Activated B cell treated with CpG ODN at 0.5 μM for 24 hours (primary cell): Measurements from ENCODE around the gene DCHS1. TPM values are rescaled to one million over a fixed set of nuclear protein-coding genes. Genes with fewer than 3 reads are reported as not detected.

Experiments used
- ATAC-seq: fragments of 200-7000 bp; cut with Tn5 transposase; one replicate; pipeline ENCODE4 v1.10.0; 2021; ENCODE audit warnings: low read depth, mild to moderate bottlenecking, moderate library complexity
- CTCF ChIA-PET: fragments of 350-600 bp; sonication (Branson Sonifier 250); formaldehyde crosslinking; loops from one replicate; lab custom pipeline; 2021; ENCODE audit warnings: antibody characterized with exemption; lab: Charles Lee
- POLR2A ChIA-PET: fragments of 350-600 bp; sonication (Branson Sonifier 250); formaldehyde crosslinking; loops from one replicate; lab custom pipeline; 2021; ENCODE audit warnings: antibody characterized with exemption; lab: Charles Lee
- DNase-seq: peaks from one replicate; pipeline ENCODE4 v3.0.0; 2022
- H3K27ac Mint-ChIP-seq: one replicate; pipeline ENCODE4 v1.8.0; 2020; ENCODE audit warnings: mixed read lengths
- H3K27me3 Mint-ChIP-seq: one replicate; pipeline ENCODE4 v1.8.0; 2021; ENCODE audit warnings: mixed read lengths
- H3K36me3 Mint-ChIP-seq: one replicate; pipeline ENCODE4 v1.8.0; 2021; ENCODE audit warnings: low read depth, mixed read lengths
- H3K4me1 Mint-ChIP-seq: one replicate; pipeline ENCODE4 v1.8.0; 2021; ENCODE audit warnings: mixed read lengths
- H3K4me3 Mint-ChIP-seq: one replicate; pipeline ENCODE4 v1.8.0; 2020; ENCODE audit warnings: mild to moderate bottlenecking, mixed read lengths
- H3K9me3 Mint-ChIP-seq: one replicate; pipeline ENCODE4 v1.8.0; 2020; ENCODE audit warnings: mixed read lengths
- intact Hi-C: fragments of 100-400 bp; cut with micrococcal nuclease; formaldehyde crosslinking; loops from one replicate; pipeline ENCODE4 v1.15.1; 2024
- total RNA-seq: library from RNA; stranded (reverse); gene quantifications from 2 replicates; pipeline ENCODE4 v1.2.3, GENCODE V29; 2022
- TF ChIP-seq, protein P1 (sequence below): fragments of 200-600 bp; IDR thresholded peaks from one replicate; pipeline ENCODE4 v1.8.0; 2022; ENCODE audit warnings: antibody characterized with exemption, mild to moderate bottlenecking

The DCHS1 gene
- total RNA-seq, 1 donor from 2014 or later: 0.22 TPM

DNA sequence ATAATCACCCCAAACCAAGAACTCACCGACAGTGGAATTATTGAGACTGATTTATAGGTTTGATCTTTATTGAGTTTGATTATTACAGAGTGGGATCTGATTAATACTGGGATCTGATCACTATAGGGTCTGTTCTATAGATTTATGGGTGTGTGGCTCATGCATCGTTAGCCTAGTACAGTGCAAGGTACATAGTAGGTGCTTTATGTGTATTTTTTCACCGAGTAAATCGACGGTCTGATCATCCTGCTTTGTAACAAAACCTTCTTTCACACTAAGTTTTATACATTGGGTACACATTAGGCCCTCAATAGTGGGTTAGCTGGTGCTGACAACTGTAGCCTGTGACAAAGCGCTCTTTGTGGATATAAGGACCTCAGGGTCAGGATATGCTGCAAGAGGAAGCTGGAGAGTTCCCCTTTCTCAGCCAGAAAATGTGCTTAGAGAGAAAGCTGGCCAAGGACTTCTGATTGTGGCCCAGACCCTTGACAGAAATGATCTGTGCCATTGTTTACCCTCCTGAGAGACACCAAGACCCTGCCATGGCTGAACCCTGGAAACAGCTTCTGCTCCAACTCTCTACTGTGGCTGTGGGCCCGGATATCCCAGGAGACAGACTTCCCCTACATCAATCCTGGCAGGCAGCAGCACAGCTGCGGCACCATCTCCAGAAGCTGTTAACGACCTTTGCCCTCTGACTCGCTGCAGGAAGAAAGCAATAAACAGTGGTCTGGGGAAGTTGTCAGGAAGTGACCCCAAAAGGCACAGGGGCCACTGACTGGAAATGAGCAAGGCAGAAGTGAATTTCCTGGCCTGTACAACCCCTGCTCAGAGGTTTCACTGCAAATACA lies 20.3 kb downstream of the DCHS1 start:
- CTCF ChIA-PET: no interaction called here
- no peak for DNase-seq
- POLR2A ChIA-PET: no interaction called here
- H3K36me3 Mint-ChIP-seq: no peaks in the 10 kb centered on the region
- no peaks in the 10 kb centered on the region for H3K4me1 Mint-ChIP-seq
- H3K4me3 Mint-ChIP-seq: no peak overlapping the region
- intact Hi-C loops: no loop called here
- H3K27me3 Mint-ChIP-seq: no peaks in the 10 kb centered on the region
- no peaks in the 10 kb centered on the region for H3K9me3 Mint-ChIP-seq
- no peak overlapping the region for H3K27ac Mint-ChIP-seq
- no peak for ATAC-seq
- TF ChIP-seq, protein P1, sequence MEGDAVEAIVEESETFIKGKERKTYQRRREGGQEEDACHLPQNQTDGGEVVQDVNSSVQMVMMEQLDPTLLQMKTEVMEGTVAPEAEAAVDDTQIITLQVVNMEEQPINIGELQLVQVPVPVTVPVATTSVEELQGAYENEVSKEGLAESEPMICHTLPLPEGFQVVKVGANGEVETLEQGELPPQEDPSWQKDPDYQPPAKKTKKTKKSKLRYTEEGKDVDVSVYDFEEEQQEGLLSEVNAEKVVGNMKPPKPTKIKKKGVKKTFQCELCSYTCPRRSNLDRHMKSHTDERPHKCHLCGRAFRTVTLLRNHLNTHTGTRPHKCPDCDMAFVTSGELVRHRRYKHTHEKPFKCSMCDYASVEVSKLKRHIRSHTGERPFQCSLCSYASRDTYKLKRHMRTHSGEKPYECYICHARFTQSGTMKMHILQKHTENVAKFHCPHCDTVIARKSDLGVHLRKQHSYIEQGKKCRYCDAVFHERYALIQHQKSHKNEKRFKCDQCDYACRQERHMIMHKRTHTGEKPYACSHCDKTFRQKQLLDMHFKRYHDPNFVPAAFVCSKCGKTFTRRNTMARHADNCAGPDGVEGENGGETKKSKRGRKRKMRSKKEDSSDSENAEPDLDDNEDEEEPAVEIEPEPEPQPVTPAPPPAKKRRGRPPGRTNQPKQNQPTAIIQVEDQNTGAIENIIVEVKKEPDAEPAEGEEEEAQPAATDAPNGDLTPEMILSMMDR: no peak

DNA sequence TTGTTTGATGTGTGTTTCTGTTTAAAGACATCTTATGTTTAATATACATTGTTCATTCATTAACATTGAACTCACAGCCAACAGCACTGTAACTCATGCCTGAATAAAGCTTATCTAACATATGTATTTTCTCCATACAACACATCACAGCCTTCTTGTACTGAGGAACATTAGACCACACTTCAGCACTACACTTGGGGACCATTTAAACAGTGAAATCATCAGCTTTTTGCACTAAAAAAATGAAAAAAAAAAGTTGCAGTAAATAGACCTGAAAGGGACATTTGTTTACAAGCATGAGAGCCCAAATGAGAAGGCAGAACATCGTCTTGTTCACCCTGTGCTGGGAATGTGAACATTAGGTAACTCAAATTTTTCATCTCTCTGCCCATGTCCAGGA lies 21.1 kb downstream of the DCHS1 start:
- H3K27ac Mint-ChIP-seq: no peak overlapping the region
- CTCF ChIA-PET: no interaction called here
- no peaks in the 10 kb centered on the region for H3K9me3 Mint-ChIP-seq
- ATAC-seq (no peak), DNase-seq (no peak)
- H3K36me3 Mint-ChIP-seq: no peaks in the 10 kb centered on the region
- H3K4me1 Mint-ChIP-seq: no peaks in the 10 kb centered on the region
- intact Hi-C loops: no loop called here
- H3K27me3 Mint-ChIP-seq: no peaks in the 10 kb centered on the region
- no peak overlapping the region for H3K4me3 Mint-ChIP-seq
- TF ChIP-seq, protein P1: no peak
- POLR2A ChIA-PET: no interaction called here

DNA sequence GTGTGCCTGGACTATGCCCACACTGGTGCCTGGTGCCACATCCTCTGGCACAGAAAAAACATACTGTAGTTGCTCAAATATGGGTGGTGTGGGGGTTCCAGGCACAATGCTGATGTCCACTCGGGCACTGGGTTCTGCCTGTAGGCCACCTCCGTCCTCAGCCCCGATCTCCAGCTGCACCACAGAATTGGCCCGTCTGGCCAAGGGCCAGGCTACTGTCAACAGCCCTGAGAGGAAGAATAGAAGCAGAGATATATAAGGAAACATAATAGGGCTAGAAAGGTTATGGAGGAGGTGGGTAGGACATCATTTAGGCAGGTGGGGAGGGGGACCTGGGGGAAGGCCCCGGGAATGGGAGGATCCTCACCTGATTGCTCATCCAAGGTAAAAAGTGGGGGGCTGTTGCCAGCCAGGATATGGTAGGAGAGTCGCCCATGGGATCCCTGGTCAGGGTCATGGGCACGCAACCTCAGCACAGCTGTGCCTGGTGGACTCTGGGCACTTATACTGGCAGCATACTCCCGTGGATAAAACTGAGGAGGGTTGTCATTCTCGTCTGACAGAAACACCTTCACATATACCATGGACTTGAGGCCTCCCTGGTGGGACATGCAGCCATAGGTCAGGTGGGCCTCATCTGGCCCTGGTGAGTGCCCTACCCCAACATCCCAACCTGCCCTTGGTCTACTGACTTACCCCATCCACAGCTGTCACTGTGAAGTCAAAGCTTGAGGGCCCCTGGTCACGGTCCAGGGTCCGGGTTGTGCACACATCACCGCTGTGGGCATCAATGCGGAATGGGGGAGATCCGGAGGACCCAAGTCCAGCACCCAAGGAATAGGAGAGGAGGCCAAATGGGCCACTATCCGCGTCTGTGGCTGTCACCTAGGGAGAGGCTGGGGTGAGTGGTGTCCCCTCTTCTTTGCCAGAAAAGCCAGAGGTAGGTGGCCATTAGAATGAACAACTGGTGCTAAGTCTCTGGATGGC lies 21.9 kb downstream of the DCHS1 start:
- Mint-ChIP-seq H3K4me1 (no peaks in the 10 kb centered on the region), H3K36me3 (no peaks in the 10 kb centered on the region), H3K27ac (no peak overlapping the region), H3K4me3 (no peak overlapping the region), H3K27me3 (no peaks in the 10 kb centered on the region), H3K9me3 (no peaks in the 10 kb centered on the region)
- POLR2A ChIA-PET: interaction anchor here (0.9 kb wide), 1 partner anchor 16 kb away, joined by 3 read pairs; no protein-coding TSS in a partner anchor
- intact Hi-C loops: no loop called here
- ATAC-seq (no peak), DNase-seq (no peak)
- CTCF ChIA-PET: no interaction called here
- TF ChIP-seq, protein P1: no peak

DNA sequence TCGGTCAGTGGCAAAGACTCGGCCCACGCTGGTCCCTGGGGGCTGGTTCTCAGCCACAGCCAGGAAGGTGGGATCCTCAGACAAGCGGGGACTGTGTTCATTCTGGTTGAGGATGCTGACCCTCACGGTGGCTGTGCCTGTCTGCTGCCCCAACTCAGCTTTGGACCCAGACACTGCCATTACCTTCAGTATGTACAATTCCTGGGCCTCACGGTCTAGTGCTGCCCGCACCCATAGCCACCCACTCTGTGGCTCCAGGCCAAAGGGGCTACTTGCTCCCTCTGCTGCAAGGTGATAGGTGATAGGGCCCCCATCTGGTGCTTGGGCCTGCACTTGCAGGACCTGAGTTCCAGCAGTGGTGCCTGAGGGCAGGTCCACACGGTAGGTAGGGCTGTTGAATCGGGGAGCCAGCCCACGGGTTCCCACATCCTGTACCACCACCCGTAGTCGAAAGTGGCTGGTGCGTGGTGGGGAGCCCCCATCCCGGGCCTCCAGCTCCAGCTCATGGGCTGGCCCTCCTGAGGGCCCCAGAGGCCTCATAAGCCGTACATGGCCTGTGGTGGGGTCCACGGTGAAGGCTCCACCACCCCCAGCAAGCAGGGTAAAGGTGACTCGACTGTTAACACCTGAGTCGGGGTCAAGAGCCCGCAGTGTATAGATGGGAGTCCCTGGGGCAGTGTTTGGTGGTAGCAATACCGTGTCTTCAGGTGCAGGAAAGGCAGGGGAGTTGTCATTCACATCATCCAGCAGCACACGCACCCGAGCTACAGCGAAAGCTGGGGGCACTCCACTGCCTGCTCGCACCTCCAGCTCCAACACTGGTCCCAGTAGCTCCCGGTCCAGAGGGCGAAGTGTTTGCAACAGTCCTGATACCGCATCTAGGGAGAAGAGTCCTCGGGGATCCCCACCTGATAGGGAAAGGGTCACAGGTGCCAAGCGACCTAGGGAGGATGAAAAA lies 23.2 kb downstream of the DCHS1 start:
- intact Hi-C loops: no loop called here
- Mint-ChIP-seq H3K9me3 (no peaks in the 10 kb centered on the region), H3K4me3 (no peak overlapping the region), H3K27ac (no peak overlapping the region), H3K36me3 (no peaks in the 10 kb centered on the region), H3K4me1 (peaks cover 10% of the 10 kb centered on the region), H3K27me3 (no peaks in the 10 kb centered on the region)
- ChIA-PET POLR2A (no interaction called here), CTCF (no interaction called here)
- DNase-seq (no peak), ATAC-seq (no peak)
- TF ChIP-seq, protein P1: no peak
